Breast epithelium (tissue), 3 donors: Measurements from ENCODE around the gene CMPK2.

Source experiments
- POLR2AphosphoS5 ChIP-seq, 3 donors: sonication (generic); formaldehyde crosslinking; IDR thresholded peaks; one replicate each; pipeline ENCODE4 v1.6.1; 2017; ENCODE audit warnings: antibody characterized with exemption in 3 of 3
- TF ChIP-seq, protein P1 (sequence below), 3 donors: fragments of 450-650 bp; IDR thresholded peaks; one replicate each; pipeline ENCODE4 v1.5.1; 2016 to 2017; ENCODE audit warnings: antibody characterized with exemption in 3 of 3, mild to moderate bottlenecking in 3 of 3, moderate library complexity in 3 of 3

DNA sequence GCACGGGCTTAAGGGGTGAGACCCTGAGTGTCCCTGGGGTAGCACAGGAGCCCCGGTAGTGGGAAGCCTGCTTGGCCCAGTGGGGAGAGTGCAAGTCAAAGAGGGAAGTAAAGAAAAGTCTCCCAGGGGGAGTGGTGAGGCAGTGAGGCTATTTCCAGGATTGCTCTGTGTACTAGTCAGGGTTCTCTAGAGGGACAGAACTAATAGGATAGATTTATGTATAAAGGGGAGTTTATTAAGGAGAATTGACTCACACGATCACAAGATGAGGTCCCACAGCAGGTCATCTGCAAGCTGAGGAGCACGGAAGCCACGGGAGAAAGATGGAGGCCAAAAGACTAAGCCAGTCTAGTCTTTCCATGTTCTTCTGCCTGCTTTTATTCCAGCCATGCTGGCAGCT, 45.5 kb downstream of the CMPK2 start:
- no peak for TF ChIP-seq POLR2AphosphoS5 (IDR thresholded peaks at IDR 0.05)
- TF ChIP-seq, protein P1, sequence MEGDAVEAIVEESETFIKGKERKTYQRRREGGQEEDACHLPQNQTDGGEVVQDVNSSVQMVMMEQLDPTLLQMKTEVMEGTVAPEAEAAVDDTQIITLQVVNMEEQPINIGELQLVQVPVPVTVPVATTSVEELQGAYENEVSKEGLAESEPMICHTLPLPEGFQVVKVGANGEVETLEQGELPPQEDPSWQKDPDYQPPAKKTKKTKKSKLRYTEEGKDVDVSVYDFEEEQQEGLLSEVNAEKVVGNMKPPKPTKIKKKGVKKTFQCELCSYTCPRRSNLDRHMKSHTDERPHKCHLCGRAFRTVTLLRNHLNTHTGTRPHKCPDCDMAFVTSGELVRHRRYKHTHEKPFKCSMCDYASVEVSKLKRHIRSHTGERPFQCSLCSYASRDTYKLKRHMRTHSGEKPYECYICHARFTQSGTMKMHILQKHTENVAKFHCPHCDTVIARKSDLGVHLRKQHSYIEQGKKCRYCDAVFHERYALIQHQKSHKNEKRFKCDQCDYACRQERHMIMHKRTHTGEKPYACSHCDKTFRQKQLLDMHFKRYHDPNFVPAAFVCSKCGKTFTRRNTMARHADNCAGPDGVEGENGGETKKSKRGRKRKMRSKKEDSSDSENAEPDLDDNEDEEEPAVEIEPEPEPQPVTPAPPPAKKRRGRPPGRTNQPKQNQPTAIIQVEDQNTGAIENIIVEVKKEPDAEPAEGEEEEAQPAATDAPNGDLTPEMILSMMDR (IDR thresholded peaks at IDR 0.05) = no peak
